Endodermal cell (in vitro differentiated cells): ENCODE measurements around the gene IQGAP2. TPM values are rescaled to one million over a fixed set of nuclear protein-coding genes. Genes with fewer than 3 reads are reported as not detected.

ENCODE experiments used
- DNase-seq: peaks from one replicate; pipeline ENCODE4 v3.0.0-alpha.2; 2017
- H3K27ac ChIP-seq: 2 replicates; pipeline ENCODE4 v1.5.1; 2013; ENCODE audit warnings: mild to moderate bottlenecking, low read depth, low read length, moderate library complexity
- H3K27me3 ChIP-seq: 2 replicates; pipeline ENCODE4 v1.6.1; 2013; ENCODE audit warnings: mild to moderate bottlenecking, low read length, moderate library complexity; ENCODE audit not compliant: insufficient read depth, control insufficient read depth, poor library complexity, severe bottlenecking
- H3K36me3 ChIP-seq: 2 replicates; pipeline ENCODE4 v1.7.0; 2013; ENCODE audit warnings: mild to moderate bottlenecking, low read length, moderate library complexity; ENCODE audit not compliant: control insufficient read depth, insufficient read depth
- H3K4me1 ChIP-seq: one replicate; pipeline ENCODE4 v1.7.0; 2013; ENCODE audit warnings: low read length; ENCODE audit not compliant: control insufficient read depth, insufficient read depth
- H3K4me3 ChIP-seq: 2 replicates; pipeline ENCODE4 v1.5.1; 2013; ENCODE audit warnings: mild to moderate bottlenecking, low read length, moderate library complexity
- H3K9ac ChIP-seq: 2 replicates; pipeline ENCODE4 v1.6.1; 2013; ENCODE audit warnings: mild to moderate bottlenecking, low read length, moderate library complexity; ENCODE audit not compliant: poor library complexity, severe bottlenecking; ENCODE audit errors: extremely low read depth
- H3K9me3 ChIP-seq: 2 replicates; pipeline ENCODE4 v1.6.1; 2013; ENCODE audit warnings: mild to moderate bottlenecking, low read length, moderate library complexity; ENCODE audit not compliant: control insufficient read depth
- H3K27ac Mint-ChIP-seq: 2 replicates; pipeline ENCODE4 v1.8.0; 2020; ENCODE audit warnings: mixed read lengths
- H3K27me3 Mint-ChIP-seq: 2 replicates; pipeline ENCODE4 v1.8.0; 2021; ENCODE audit warnings: mild to moderate bottlenecking, mixed read lengths; ENCODE audit not compliant: insufficient read depth
- H3K36me3 Mint-ChIP-seq: 2 replicates; pipeline ENCODE4 v1.8.0; 2020; ENCODE audit warnings: low read depth, mixed read lengths
- H3K4me1 Mint-ChIP-seq: 2 replicates; pipeline ENCODE4 v1.8.0; 2020; ENCODE audit warnings: mixed read lengths
- H3K4me3 Mint-ChIP-seq: 2 replicates; pipeline ENCODE4 v1.8.0; 2020; ENCODE audit warnings: mild to moderate bottlenecking, moderate library complexity, mixed read lengths
- H3K9me3 Mint-ChIP-seq: 2 replicates; pipeline ENCODE4 v1.8.0; 2020; ENCODE audit warnings: mild to moderate bottlenecking, mixed read lengths
- CTCF ChIP-seq: fragments of 200-600 bp; sonication (generic); conservative IDR thresholded peaks from 2 replicates; pipeline ENCODE4 v1.5.0; 2021; ENCODE audit warnings: antibody characterized with exemption, mild to moderate bottlenecking
- WGBS, 2 experiments: methylation state at CpG; one replicate each; pipeline versions ENCODE4 v1.1.5 to v1.1.7; 2013; ENCODE audit warnings: missing lambda C conversion rate in 2 of 2, mixed read lengths in 1 of 2; ENCODE audit not compliant: insufficient coverage in 1 of 2, insufficient read length in 1 of 2; 5-methylcytosine and 5-hydroxymethylcytosine counted together
- total RNA-seq, 2 donors: library from RNA; stranded (reverse); fragmentation: NEBNext Ultra II Directional in 1 of 2; extraction: Animal tissue kit (Norgen Biotek cat#: 25700) in 1 of 2; gene quantifications; 2 replicates in 1 of 2; 3 replicates in 1 of 2; pipeline ENCODE4 v1.2.1, GENCODE V29; 2021

The IQGAP2 gene
- total RNA-seq, 2 donors from 2014 or later: 8.3 to 19.4 TPM

- no peak overlapping the region for H3K27ac ChIP-seq
- 73 to 88% methylated on average over 1 to 2 of the region's 2 CpGs for WGBS, 2 experiments
- H3K36me3 ChIP-seq: no peaks in the 10 kb centered on the region
- H3K9me3 Mint-ChIP-seq: no peaks in the 10 kb centered on the region
- no peak overlapping the region for H3K27ac Mint-ChIP-seq
- no peak overlapping the region for H3K4me3 ChIP-seq
- DNase-seq: no peak
- no peaks in the 10 kb centered on the region for H3K4me1 ChIP-seq
- peaks cover 70% of the 10 kb centered on the region for H3K27me3 Mint-ChIP-seq
- no peaks in the 10 kb centered on the region for H3K36me3 Mint-ChIP-seq
- no peak overlapping the region for H3K4me3 Mint-ChIP-seq
- H3K4me1 Mint-ChIP-seq: peaks cover 30% of the 10 kb centered on the region
- H3K9ac ChIP-seq: no peak overlapping the region
- no peaks in the 10 kb centered on the region for H3K9me3 ChIP-seq
- TF ChIP-seq CTCF: no peak
- peaks cover 73% of the 10 kb centered on the region for H3K27me3 ChIP-seq
Measured at GRCh38 chr5:76499507-76500161, 96.5 kb downstream of the IQGAP2 start.

GRCh38 chr5:76500633-76501393 lies 97.7 kb downstream of the IQGAP2 start:
- Mint-ChIP-seq H3K9me3 (no peaks in the 10 kb centered on the region), H3K27me3 (peaks cover 73% of the 10 kb centered on the region), H3K4me3 (no peak overlapping the region), H3K36me3 (no peaks in the 10 kb centered on the region), H3K27ac (no peak overlapping the region), H3K4me1 (peaks cover 32% of the 10 kb centered on the region)
- peaks cover under 1% of the 10 kb centered on the region for H3K9me3 ChIP-seq
- no peak overlapping the region for H3K4me3 ChIP-seq
- H3K9ac ChIP-seq: no peak overlapping the region
- TF ChIP-seq CTCF: no peak
- WGBS, 2 experiments: 96% methylated on average over 5 of the region's 5 CpGs; no CpG with 5 or more reads in 1 of the 2 experiments
- no peaks in the 10 kb centered on the region for H3K36me3 ChIP-seq
- H3K27me3 ChIP-seq: peaks cover 82% of the 10 kb centered on the region
- no peak for DNase-seq
- peaks cover 4% of the 10 kb centered on the region for H3K4me1 ChIP-seq
- H3K27ac ChIP-seq: no peak overlapping the region

- H3K27ac Mint-ChIP-seq: no peak overlapping the region
Measured at GRCh38 chr5:76503929-76504328, 100.8 kb downstream of the IQGAP2 start.

More at GRCh38 chr5:76503929-76504328, 100.8 kb downstream of the IQGAP2 start:
- DNase-seq: no peak
- peaks cover 91% of the 10 kb centered on the region for H3K27me3 ChIP-seq
- Mint-ChIP-seq H3K4me3 (no peak overlapping the region), H3K9me3 (no peaks in the 10 kb centered on the region), H3K27me3 (peaks cover 83% of the 10 kb centered on the region), H3K4me1 (peaks cover 23% of the 10 kb centered on the region), H3K36me3 (no peaks in the 10 kb centered on the region)
- no peak overlapping the region for H3K4me3 ChIP-seq
- 90 to 96% methylated on average over 4 of the region's 4 CpGs for WGBS, 2 experiments
- peaks cover 6% of the 10 kb centered on the region for H3K9me3 ChIP-seq
- no peak for TF ChIP-seq CTCF
- peaks cover 4% of the 10 kb centered on the region for H3K4me1 ChIP-seq
- H3K9ac ChIP-seq: no peak overlapping the region
- no peak overlapping the region for H3K27ac ChIP-seq
- H3K36me3 ChIP-seq: no peaks in the 10 kb centered on the region
